Heart right ventricle (tissue), 16 donors: ENCODE results near the gene SOCS3. TPM values are rescaled to one million over a fixed set of nuclear protein-coding genes. Genes with fewer than 3 reads are reported as not detected.

Experiments
- ATAC-seq, 8 donors: fragments of 200-7000 bp; cut with Tn5 transposase; one replicate each; pipeline ENCODE4 v1.9.1; 2020; ENCODE audit warnings: mild to moderate bottlenecking in 8 of 8, moderate library complexity in 8 of 8, moderate number of reproducible peaks in 1 of 8
- DNase-seq, 2 donors: peaks; one replicate each; pipeline ENCODE4 v3.0.0-alpha.2; 2020
- H3K27ac ChIP-seq, 10 donors: fragments of 200-600 bp; sonication (generic) in 2 of 10; one replicate each; pipeline versions ENCODE4 v1.5.0 to v1.8.0; 2020 to 2022; ENCODE audit warnings: mild to moderate bottlenecking in 3 of 10
- H3K27me3 ChIP-seq, 7 donors: fragments of 200-600 bp; one replicate each; pipeline ENCODE4 v1.8.0; 2021 to 2022; ENCODE audit warnings: mild to moderate bottlenecking in 2 of 7
- H3K36me3 ChIP-seq, 9 donors: fragments of 200-600 bp; sonication (generic) in 1 of 9; one replicate each; pipeline versions ENCODE4 v1.5.0 to v1.8.0; 2020 to 2022; ENCODE audit warnings: mild to moderate bottlenecking in 2 of 9
- H3K4me1 ChIP-seq, 9 donors: fragments of 200-600 bp; sonication (generic) in 1 of 9; one replicate each; pipeline versions ENCODE4 v1.5.0 to v1.8.0; 2020 to 2022; ENCODE audit warnings: mild to moderate bottlenecking in 4 of 9
- H3K4me3 ChIP-seq, 10 donors: fragments of 200-600 bp; sonication (generic) in 2 of 10; one replicate each; pipeline versions ENCODE4 v1.5.0 to v1.8.0; 2020 to 2022; ENCODE audit warnings: mild to moderate bottlenecking in 7 of 10, moderate library complexity in 2 of 10
- H3K9me3 ChIP-seq, 11 donors: fragments of 200-600 bp in 10 of 11; sonication (generic) in 2 of 11; one replicate each; pipeline versions ENCODE4 v1.5.0 to v1.8.0; 2013 to 2022; ENCODE audit warnings: mild to moderate bottlenecking in 2 of 11, control low read depth in 1 of 11, moderate library complexity in 1 of 11
- WGBS, 2 donors: extraction: QIAGEN DNeasy Blood & Tissue Kit; methylation state at CpG; one replicate each; pipeline ENCODE4 v1.1.7; 2013; ENCODE audit warnings: inconsistent platforms in 1 of 2; 5-methylcytosine and 5-hydroxymethylcytosine counted together
- intact Hi-C, 10 donors: fragments of 100-400 bp; cut with DNase I; formaldehyde crosslinking; loops; one replicate each; pipeline versions ENCODE4 v1.11.1 to v1.14.2; 2022
- polyA plus RNA-seq, 2 donors: library from polyadenylated mRNA; stranded (reverse); fragments of 200-250 nt; gene quantifications; one replicate each; pipeline ENCODE4 v1.2.3, GENCODE V29; 2013
- total RNA-seq, 10 donors: library from RNA; stranded (reverse); fragmentation: NEBNext Ultra II Directional in 3 of 10; extraction: Animal tissue kit (Norgen Biotek cat#: 25700) in 3 of 10; gene quantifications; one replicate each; pipeline versions ENCODE4 v1.2.1 to v1.2.4, GENCODE V29; 2021 to 2023
- TF ChIP-seq, protein P1 (sequence below), 9 donors: fragments of 200-600 bp; sonication (generic) in 2 of 9; IDR thresholded peaks; one replicate each; pipeline versions ENCODE4 v1.5.0 to v1.8.0; 2021 to 2022; ENCODE audit warnings: antibody characterized with exemption in 9 of 9, mild to moderate bottlenecking in 5 of 9, moderate library complexity in 1 of 9
- donor health status: Arrhythmogenic right ventricular cardiomyopathy.
- donor health status: ischemic (EF 13 %, LVEDD 7.1; RV severe dilation, severe dysfunction).
- donor health status: healthy with polysubstance abuse.
- donor health status: DM: no; HTN: yes; CAD: no.
- donor health status: DM: no; HTN: no; CAD: no.
- donor health status: ischemic (EF 25% LVEDD 6.9; RV normal size, moderate dysfunction).
- donor health status: ischemic (EF 25% LVEDD 5.7; RV mildly dilated, moderate dysfunction).
- donor health status: healthy.
- donor health status: DM: yes; HTN: yes; CAD: no.
- donor health status: Ischemic cardiomyopathy.
- donor health status: ischemic (EF 35%, LVEDD 5.7; RV mildly dilated, moderate dysfunction).
- donor health status: nonischemic (EF 11% LVEDD 7.7; RV severe dilation, severe dysfunction).
- donor health status: DM: yes; HTN: yes; CAD: no.
- donor health status: PGD.
- donor health status: ischemic (EF 29% LVEDD 5.4; RV normal size, mild dysfunction).
- donor health status: nonischemic (EF 23%, LVEDD 6.1; RV moderate dilation, normal function).

The SOCS3 gene
- total and polyA plus RNA-seq, 12 donors = 7.7 to 189 (median 17.0) TPM

DNA sequence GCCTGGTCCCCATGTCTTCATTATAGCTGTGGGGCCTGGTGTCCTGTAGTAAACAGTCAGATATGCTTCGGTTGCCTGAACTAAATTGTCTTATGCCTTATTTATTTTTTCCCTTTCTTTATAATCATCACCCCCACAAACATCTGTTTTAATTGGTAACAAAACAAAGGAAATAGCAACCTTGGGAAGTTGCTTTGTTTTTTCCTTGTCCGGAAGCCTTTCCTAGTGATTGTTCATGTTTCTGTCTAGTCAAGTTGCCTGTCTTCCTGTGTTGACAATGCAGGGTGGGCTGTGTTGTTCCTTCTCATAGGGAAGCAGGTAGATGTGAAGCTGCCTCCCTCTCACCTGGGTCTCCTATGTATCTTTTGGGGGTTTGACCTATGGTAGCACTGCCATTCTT lies 35.3 kb upstream of the SOCS3 start:
- DNase-seq (no peak), ATAC-seq (no peak)
- Histone ChIP-seq H3K27me3 (no peaks in the 10 kb centered on the region), H3K27ac (peak overlapping the region in 8 of 10 donors; percentile 15 to 94 (median 78)), H3K4me1 (peaks cover 23 to 79% (median 72%) of the 10 kb centered on the region in 9 donors), H3K9me3 (no peaks in the 10 kb centered on the region), H3K36me3 (peaks cover 0 to 96% (median 18%) of the 10 kb centered on the region in 9 donors), H3K4me3 (no peak overlapping the region)
- TF ChIP-seq, protein P1, sequence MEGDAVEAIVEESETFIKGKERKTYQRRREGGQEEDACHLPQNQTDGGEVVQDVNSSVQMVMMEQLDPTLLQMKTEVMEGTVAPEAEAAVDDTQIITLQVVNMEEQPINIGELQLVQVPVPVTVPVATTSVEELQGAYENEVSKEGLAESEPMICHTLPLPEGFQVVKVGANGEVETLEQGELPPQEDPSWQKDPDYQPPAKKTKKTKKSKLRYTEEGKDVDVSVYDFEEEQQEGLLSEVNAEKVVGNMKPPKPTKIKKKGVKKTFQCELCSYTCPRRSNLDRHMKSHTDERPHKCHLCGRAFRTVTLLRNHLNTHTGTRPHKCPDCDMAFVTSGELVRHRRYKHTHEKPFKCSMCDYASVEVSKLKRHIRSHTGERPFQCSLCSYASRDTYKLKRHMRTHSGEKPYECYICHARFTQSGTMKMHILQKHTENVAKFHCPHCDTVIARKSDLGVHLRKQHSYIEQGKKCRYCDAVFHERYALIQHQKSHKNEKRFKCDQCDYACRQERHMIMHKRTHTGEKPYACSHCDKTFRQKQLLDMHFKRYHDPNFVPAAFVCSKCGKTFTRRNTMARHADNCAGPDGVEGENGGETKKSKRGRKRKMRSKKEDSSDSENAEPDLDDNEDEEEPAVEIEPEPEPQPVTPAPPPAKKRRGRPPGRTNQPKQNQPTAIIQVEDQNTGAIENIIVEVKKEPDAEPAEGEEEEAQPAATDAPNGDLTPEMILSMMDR (IDR thresholded peaks at IDR 0.05) = no peak
- 70% methylated on average over 2 of the region's 2 CpGs for WGBS, 2 donors
- intact Hi-C loops = no loop called here

DNA sequence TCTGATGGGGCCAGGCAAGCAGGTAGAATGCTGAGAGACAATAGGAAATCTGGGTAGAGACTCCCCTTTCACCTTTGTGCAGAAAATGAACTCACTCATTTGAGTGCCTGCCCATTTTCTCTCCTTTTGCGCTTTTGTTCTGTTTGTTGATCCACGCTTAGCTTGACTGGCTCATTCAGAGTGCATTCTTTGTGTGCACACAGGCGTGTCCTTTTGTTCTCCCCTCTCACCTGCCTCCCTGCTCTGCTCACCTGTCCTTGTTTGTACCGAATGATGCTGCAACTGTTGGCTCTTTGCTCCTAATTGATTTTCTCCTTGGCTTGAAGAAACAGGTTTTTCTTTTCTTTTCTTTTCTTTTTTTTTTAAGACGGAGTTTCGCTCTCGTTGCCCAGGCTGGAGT lies 34.3 kb upstream of the SOCS3 start:
- H3K4me1 ChIP-seq = peaks cover 24 to 89% (median 80%) of the 10 kb centered on the region in 9 donors
- TF ChIP-seq, protein P1 (IDR thresholded peaks at IDR 0.05) = no peak
- H3K27me3 ChIP-seq = no peaks in the 10 kb centered on the region
- no peak overlapping the region for H3K4me3 ChIP-seq
- 95 to 98% methylated on average over 7 of the region's 7 CpGs for WGBS, 2 donors
- peaks cover 0 to 87% (median 9%) of the 10 kb centered on the region in 9 donors for H3K36me3 ChIP-seq
- H3K27ac ChIP-seq = peak overlapping the region in 5 of 10 donors; percentile 24 to 94 (median 70)
- no peak for DNase-seq
- no peaks in the 10 kb centered on the region for H3K9me3 ChIP-seq
- intact Hi-C loops = no loop called here
- ATAC-seq = no peak

DNA sequence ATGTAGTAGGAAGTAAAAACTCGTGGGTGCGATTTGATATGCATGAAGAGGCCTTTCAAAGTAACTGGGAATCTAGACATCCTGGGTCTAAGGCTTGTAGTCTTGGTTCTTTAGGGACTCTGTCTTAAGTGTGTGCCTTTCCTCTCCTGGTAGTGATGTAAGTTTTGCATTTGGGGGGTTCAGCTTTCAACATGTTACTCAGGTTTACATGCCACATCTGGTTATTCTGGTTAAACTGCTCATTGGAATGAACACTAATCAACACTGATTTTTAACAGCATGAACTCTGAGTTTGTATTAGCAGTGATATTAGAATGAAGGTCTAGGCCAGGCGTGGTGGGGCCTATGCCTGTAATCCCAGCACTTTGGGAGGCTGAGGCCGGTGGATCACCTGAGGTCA lies 33.7 kb upstream of the SOCS3 start:
- 90 to 92% methylated on average over 4 of the region's 4 CpGs for WGBS, 2 donors
- peaks cover 22 to 89% (median 80%) of the 10 kb centered on the region in 9 donors for H3K4me1 ChIP-seq
- no peak overlapping the region for H3K4me3 ChIP-seq
- H3K27me3 ChIP-seq = no peaks in the 10 kb centered on the region
- intact Hi-C loops = no loop called here
- no peaks in the 10 kb centered on the region for H3K9me3 ChIP-seq
- peak overlapping the region in 1 of 10 donors; percentile 12 for H3K27ac ChIP-seq
- no peak for ATAC-seq
- TF ChIP-seq, protein P1 (IDR thresholded peaks at IDR 0.05) = no peak
- peaks cover 0 to 81% (median 2%) of the 10 kb centered on the region in 9 donors for H3K36me3 ChIP-seq
- no peak for DNase-seq

DNA sequence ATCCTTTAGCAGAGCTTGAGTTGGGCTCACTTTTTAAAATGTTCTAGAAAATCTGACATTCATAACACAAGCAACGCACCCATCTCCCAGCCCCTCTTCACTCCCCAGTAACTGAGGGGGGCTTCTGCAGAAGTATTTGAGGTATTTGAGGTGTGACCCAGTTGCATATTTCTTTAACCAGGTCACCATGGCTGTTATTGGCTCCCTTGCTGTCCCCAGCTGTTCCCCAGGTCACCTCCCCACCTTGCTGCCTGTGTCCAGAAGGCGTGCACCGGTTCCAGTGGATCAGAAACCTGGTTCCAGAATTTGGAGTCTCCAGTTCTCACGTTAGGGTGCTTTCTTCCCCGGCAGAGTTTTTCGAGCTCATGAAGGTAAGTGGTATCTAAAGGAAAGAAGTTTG lies 32.4 kb upstream of the SOCS3 start:
- Histone ChIP-seq H3K27me3 (no peaks in the 10 kb centered on the region), H3K27ac (peak overlapping the region in 3 of 10 donors; percentile 89 to 99 (median 92)), H3K4me3 (no peak overlapping the region), H3K9me3 (no peaks in the 10 kb centered on the region), H3K36me3 (peaks cover 0 to 72% (median 0%) of the 10 kb centered on the region in 9 donors), H3K4me1 (peaks cover 23 to 89% (median 80%) of the 10 kb centered on the region in 9 donors)
- DNase-seq = no peak
- intact Hi-C loops = no loop called here
- TF ChIP-seq, protein P1 (IDR thresholded peaks at IDR 0.05) = no peak
- 96 to 97% methylated on average over 6 of the region's 6 CpGs for WGBS, 2 donors
- ATAC-seq = no peak
